Activated CD4-positive, alpha-beta memory T cell treated with anti-CD3 and anti-CD28 coated beads for 36 hours (primary cell): ENCODE results near the gene ZP2. TPM values are rescaled to one million over a fixed set of nuclear protein-coding genes. Genes with fewer than 3 reads are reported as not detected.

ENCODE experiments used
- CTCF ChIA-PET: fragments of 350-600 bp; sonication (Branson Sonifier 250); formaldehyde crosslinking; loops from one replicate; lab custom pipeline; 2021; ENCODE audit warnings: antibody characterized with exemption, inconsistent platforms; lab: Charles Lee
- POLR2A ChIA-PET: fragments of 350-600 bp; sonication (Branson Sonifier 250); formaldehyde crosslinking; loops from one replicate; lab custom pipeline; 2021; ENCODE audit warnings: antibody characterized with exemption; lab: Charles Lee
- DNase-seq: peaks from one replicate; pipeline ENCODE4 v3.0.0-alpha.2; 2020
- H3K27ac Mint-ChIP-seq: one replicate; pipeline ENCODE4 v1.8.0; 2021; ENCODE audit warnings: mixed read lengths
- H3K27me3 Mint-ChIP-seq: one replicate; pipeline ENCODE4 v1.8.0; 2021; ENCODE audit warnings: mixed read lengths
- H3K36me3 Mint-ChIP-seq: one replicate; pipeline ENCODE4 v1.8.0; 2021; ENCODE audit warnings: mixed read lengths
- H3K4me1 Mint-ChIP-seq: one replicate; pipeline ENCODE4 v1.8.0; 2021; ENCODE audit warnings: low read depth, mixed read lengths
- H3K4me3 Mint-ChIP-seq: one replicate; pipeline ENCODE4 v1.8.0; 2021; ENCODE audit warnings: mild to moderate bottlenecking, mixed read lengths
- H3K9me3 Mint-ChIP-seq: one replicate; pipeline ENCODE4 v1.8.0; 2021; ENCODE audit warnings: mixed read lengths
- intact Hi-C: fragments of 100-400 bp; cut with micrococcal nuclease; formaldehyde crosslinking; loops from one replicate; pipeline ENCODE4 v1.15.1; 2023
- total RNA-seq, 2 experiments: library from RNA; stranded (reverse); gene quantifications; one replicate each; pipeline ENCODE4 v1.2.3, GENCODE V29; 2021

The ZP2 gene
- total RNA-seq, 2 experiments from 2014 or later, result not detected

DNA sequence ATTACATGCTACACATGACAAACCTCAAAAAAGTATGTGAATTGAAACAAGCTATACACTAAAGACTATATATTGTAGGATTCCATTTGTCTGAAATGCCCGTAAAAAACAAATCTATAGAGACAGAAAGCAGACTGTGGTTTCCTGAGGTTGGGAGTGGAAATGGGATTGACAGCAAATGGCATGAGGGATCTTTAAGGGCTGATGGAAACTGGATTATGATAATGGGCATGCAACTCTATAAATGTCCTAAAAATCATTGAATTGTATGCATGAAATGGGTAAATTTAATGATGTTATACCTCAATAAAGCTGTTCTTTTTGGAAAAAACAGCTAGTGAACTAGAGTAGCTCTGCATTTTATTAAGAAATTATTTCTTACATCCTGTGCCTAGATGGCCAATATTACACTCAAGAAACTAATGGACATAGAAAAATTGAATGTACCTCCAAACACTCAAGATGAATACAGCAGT is 21.7 kb upstream of the ZP2 start:
- CTCF ChIA-PET, result no interaction called here
- DNase-seq, result no peak
- no peak overlapping the region for H3K4me3 Mint-ChIP-seq
- intact Hi-C loops, result no loop called here
- no peak overlapping the region for H3K27ac Mint-ChIP-seq
- H3K4me1 Mint-ChIP-seq, result no peaks in the 10 kb centered on the region
- POLR2A ChIA-PET, result no interaction called here
- peaks cover 21% of the 10 kb centered on the region for H3K27me3 Mint-ChIP-seq
- H3K9me3 Mint-ChIP-seq, result no peaks in the 10 kb centered on the region
- no peaks in the 10 kb centered on the region for H3K36me3 Mint-ChIP-seq

DNA sequence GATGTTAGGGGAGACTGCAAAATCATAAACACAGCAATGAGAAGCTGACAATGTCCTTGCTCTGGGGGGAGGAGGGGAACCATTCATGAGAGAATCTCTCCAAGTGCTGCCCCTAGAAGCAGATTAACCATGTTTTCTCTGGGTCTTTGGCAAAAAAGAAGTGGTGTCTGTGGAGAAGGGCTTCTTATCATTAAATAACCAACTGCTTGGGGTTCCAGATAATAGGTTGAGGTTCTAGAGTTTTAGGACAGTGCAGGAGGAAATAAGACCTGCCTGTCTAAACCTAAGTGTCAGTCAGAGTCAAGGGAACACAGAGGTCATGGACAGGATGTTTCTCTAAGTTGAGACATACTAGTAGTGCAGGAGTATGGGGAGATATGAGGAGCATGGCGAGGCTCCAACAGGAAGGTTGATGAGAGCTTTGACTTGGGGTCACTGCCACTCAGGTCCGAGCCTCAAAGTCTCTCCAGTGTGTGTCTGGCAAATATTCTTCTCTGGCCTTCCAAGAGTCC is 17.0 kb upstream of the ZP2 start:
- DNase-seq, result no peak
- Mint-ChIP-seq H3K9me3 (no peaks in the 10 kb centered on the region), H3K4me1 (peaks cover 6% of the 10 kb centered on the region), H3K27ac (no peak overlapping the region), H3K36me3 (no peaks in the 10 kb centered on the region), H3K27me3 (peaks cover 34% of the 10 kb centered on the region), H3K4me3 (no peak overlapping the region)
- ChIA-PET CTCF (no interaction called here), POLR2A (no interaction called here)
- intact Hi-C loops, result no loop called here

DNA sequence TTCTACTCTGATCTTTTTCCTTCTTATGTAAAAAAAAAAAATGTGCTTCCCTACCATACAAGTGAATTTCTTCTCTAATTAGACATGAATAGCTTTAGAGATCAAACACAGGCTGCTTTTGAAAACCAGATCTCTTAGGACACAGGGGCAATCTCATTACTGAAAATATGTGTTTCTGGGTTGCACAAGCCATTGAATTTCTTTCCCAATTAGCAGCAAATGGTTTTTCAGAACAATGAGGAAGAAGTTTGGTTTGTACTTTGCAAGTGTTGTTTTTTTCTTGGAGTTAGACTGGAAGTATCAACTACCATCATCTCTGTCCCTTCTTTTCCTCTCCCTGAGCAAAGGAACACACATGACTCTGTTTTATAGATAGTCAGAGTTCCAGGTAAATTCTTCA is 16.5 kb upstream of the ZP2 start:
- DNase-seq, result no peak
- POLR2A ChIA-PET, result no interaction called here
- peaks cover 6% of the 10 kb centered on the region for H3K4me1 Mint-ChIP-seq
- intact Hi-C loops, result no loop called here
- no peak overlapping the region for H3K27ac Mint-ChIP-seq
- H3K4me3 Mint-ChIP-seq, result no peak overlapping the region
- H3K36me3 Mint-ChIP-seq, result no peaks in the 10 kb centered on the region
- CTCF ChIA-PET, result no interaction called here
- H3K9me3 Mint-ChIP-seq, result no peaks in the 10 kb centered on the region
- H3K27me3 Mint-ChIP-seq, result peaks cover 34% of the 10 kb centered on the region

DNA sequence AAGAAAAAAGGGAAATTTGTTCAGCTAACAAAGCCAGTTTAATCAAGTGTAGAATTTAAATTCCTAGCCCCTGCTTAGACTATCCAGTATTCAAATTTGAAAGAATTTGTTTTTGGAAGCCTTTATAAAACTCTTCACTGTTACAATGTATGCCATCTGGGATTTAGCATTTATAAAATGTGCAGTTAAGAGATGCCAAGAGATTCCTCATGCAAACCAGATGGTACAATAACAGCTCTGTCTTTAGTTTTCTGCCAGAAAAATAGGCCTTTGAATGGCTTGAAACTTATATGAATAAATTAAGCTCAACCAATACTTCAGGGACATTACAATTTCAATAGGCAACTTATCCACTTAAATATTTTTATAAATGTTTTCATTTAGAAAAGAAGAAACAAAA is 15.4 kb upstream of the ZP2 start:
- peaks cover 6% of the 10 kb centered on the region for H3K4me1 Mint-ChIP-seq
- CTCF ChIA-PET, result no interaction called here
- H3K9me3 Mint-ChIP-seq, result no peaks in the 10 kb centered on the region
- intact Hi-C loops, result no loop called here
- H3K4me3 Mint-ChIP-seq, result no peak overlapping the region
- peaks cover 35% of the 10 kb centered on the region for H3K27me3 Mint-ChIP-seq
- H3K27ac Mint-ChIP-seq, result no peak overlapping the region
- POLR2A ChIA-PET, result no interaction called here
- DNase-seq, result no peak
- no peaks in the 10 kb centered on the region for H3K36me3 Mint-ChIP-seq

DNA sequence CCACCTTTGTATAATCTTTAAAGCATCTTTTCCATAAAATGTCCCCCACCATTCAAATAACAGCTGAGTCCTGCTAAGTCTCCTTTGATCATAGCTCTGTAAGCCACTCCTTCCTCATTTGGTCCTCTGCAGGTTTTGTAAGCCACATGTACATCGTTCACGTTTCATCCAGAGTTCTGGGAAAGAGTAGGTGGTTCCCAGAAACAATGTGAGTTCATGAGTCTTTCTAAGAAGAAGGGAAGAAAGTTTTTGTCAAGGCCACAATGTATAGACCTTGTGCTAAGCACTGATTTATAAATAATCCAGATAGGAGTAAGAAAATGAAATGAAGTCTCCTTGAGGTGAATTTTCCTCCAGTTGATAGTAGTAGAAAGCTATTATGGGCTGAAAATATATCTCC is 13.4 kb upstream of the ZP2 start:
- intact Hi-C loops, result no loop called here
- Mint-ChIP-seq H3K27me3 (peaks cover 31% of the 10 kb centered on the region), H3K9me3 (no peaks in the 10 kb centered on the region), H3K36me3 (no peaks in the 10 kb centered on the region), H3K27ac (no peak overlapping the region), H3K4me1 (peaks cover 6% of the 10 kb centered on the region), H3K4me3 (no peak overlapping the region)
- POLR2A ChIA-PET, result no interaction called here
- CTCF ChIA-PET, result no interaction called here
- DNase-seq, result no peak

DNA sequence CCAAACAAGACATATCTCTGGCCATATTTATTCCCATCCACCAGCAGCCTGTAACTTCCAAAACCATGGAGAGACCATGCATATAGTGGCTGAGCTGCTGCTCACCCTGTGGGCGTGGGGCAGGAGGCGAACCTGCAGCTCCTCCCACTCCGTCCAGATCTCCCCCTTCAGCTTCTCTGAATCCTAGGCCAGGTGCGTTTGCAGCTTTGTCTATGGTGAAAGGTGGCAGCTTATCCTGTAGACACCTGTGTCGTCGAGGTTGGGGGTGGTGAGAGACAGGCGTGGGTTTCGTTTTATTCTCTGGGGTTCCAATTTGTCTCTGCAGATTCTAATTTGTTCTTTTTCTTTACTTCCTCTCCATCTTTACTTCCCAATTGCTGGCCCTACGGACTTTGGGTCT is 12.4 kb upstream of the ZP2 start:
- H3K4me1 Mint-ChIP-seq, result peaks cover 6% of the 10 kb centered on the region
- H3K9me3 Mint-ChIP-seq, result no peaks in the 10 kb centered on the region
- no peak overlapping the region for H3K4me3 Mint-ChIP-seq
- no peak overlapping the region for H3K27ac Mint-ChIP-seq
- DNase-seq, result no peak
- ChIA-PET POLR2A (no interaction called here), CTCF (interaction anchor here (0.5 kb wide), 1 partner anchor 1060 kb away, joined by 4 read pairs; no protein-coding TSS in a partner anchor)
- H3K27me3 Mint-ChIP-seq, result peaks cover 27% of the 10 kb centered on the region
- no peaks in the 10 kb centered on the region for H3K36me3 Mint-ChIP-seq
- intact Hi-C loops, result no loop called here

DNA sequence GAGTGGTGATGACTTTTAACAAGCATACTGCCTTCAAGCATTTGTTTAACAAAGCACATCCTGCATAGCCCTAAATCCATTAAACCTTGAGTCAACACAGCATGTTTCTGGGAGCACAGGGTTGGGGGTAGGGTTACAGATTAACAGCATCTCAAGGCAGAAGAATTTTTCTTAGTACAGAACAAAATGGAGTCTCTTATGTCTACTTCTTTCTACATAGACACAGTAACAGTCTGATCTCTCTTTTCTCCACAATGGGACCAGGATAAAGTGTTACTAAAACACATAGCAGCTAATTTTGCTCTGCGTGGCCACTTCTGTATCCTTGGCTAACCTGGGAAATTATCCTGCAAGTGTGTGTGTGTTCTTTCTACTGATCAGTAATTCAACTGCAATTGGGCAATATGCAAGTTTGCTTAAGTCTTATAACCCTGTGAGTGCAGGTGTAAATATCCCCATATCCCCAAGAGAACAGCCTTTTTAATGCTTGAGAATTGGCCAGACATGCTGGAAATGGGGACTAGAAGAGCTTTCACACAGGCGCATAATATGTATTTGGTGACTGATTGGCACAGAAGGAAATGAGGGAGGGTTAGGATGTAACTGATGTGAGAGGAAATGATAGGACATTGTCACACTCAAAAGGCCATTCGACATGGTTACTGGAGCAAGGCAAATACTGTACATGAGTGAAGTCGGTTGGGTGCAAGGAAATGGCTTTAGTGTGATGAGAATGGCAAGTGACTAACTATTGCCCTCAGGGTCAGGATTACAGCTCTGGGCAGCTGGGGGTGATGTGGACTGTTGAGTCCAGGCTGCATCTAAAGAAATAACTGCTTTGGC is 11.3 kb upstream of the ZP2 start:
- H3K27me3 Mint-ChIP-seq, result peaks cover 20% of the 10 kb centered on the region
- no peak overlapping the region for H3K27ac Mint-ChIP-seq
- ChIA-PET CTCF (no interaction called here), POLR2A (no interaction called here)
- no peaks in the 10 kb centered on the region for H3K9me3 Mint-ChIP-seq
- H3K4me3 Mint-ChIP-seq, result no peak overlapping the region
- no peak for DNase-seq
- intact Hi-C loops, result no loop called here
- peaks cover 6% of the 10 kb centered on the region for H3K4me1 Mint-ChIP-seq
- H3K36me3 Mint-ChIP-seq, result no peaks in the 10 kb centered on the region

DNA sequence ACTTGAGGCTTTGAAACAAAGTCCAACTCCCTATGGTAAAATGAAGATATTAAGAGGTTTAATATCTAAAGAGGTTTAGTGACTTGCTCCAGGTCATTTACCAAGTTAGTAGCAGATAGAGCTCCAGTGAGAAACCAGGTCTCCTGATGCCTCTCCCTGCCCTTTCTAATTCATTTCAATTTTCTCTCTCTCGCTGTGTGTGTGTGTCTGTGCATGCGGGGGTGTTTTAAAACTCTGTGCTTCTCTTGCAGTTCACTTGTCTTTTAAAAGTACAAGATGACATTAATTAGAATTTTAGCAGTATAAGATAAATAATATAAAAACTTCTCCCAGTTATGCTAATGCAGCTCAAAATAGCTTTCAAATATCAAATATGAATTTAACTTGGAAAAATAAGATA is 8.2 kb upstream of the ZP2 start:
- H3K27me3 Mint-ChIP-seq, result peaks cover 15% of the 10 kb centered on the region
- no peak for DNase-seq
- ChIA-PET CTCF (no interaction called here), POLR2A (no interaction called here)
- no peaks in the 10 kb centered on the region for H3K9me3 Mint-ChIP-seq
- intact Hi-C loops, result no loop called here
- H3K4me3 Mint-ChIP-seq, result no peak overlapping the region
- no peak overlapping the region for H3K27ac Mint-ChIP-seq
- H3K36me3 Mint-ChIP-seq, result no peaks in the 10 kb centered on the region
- H3K4me1 Mint-ChIP-seq, result peaks cover under 1% of the 10 kb centered on the region

DNA sequence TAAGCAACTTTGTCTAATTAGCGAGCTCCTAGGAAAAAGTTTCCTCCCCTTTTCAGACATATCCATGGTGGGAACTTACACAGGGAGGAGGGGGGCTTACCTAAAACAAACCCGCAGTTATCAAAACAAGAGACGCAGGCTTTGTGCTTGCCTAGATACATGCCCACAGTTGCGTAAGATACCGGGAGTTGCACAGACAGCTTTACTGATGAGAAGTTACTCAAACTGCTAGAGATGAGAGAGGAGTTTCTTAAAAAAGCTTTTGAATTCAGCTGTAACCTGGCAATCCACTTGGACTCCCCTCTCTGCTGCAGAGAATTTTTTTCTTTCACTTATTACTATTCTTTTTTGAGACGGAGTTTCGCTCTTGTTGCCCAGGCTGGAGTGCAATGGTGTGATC is 6.8 kb upstream of the ZP2 start:
- no peak overlapping the region for H3K27ac Mint-ChIP-seq
- H3K4me1 Mint-ChIP-seq, result no peaks in the 10 kb centered on the region
- H3K27me3 Mint-ChIP-seq, result peaks cover 13% of the 10 kb centered on the region
- CTCF ChIA-PET, result no interaction called here
- POLR2A ChIA-PET, result no interaction called here
- intact Hi-C loops, result no loop called here
- no peaks in the 10 kb centered on the region for H3K9me3 Mint-ChIP-seq
- no peaks in the 10 kb centered on the region for H3K36me3 Mint-ChIP-seq
- H3K4me3 Mint-ChIP-seq, result no peak overlapping the region
- no peak for DNase-seq

DNA sequence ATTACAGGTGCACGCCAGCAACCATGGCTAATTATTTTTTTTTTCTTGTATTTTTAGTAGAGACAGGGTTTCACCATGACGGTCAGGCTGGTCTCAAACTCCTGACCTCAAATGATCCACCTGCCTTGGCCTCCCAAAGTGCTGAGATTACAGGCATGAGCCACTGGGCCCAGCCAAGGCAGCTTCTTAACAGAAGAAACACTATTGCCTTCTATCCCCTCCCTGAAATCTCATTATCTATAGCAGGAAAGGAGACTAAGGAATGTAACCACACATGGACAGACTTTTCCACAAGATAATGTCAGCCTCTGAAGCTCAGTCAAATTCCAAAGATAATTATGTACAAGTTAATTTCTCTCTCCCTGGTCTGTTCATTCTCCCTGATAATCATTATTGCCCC is 5.7 kb upstream of the ZP2 start:
- Mint-ChIP-seq H3K36me3 (no peaks in the 10 kb centered on the region), H3K9me3 (no peaks in the 10 kb centered on the region), H3K4me1 (no peaks in the 10 kb centered on the region), H3K4me3 (no peak overlapping the region), H3K27ac (no peak overlapping the region), H3K27me3 (peaks cover 9% of the 10 kb centered on the region)
- intact Hi-C loops, result no loop called here
- DNase-seq, result no peak
- ChIA-PET POLR2A (no interaction called here), CTCF (no interaction called here)

DNA sequence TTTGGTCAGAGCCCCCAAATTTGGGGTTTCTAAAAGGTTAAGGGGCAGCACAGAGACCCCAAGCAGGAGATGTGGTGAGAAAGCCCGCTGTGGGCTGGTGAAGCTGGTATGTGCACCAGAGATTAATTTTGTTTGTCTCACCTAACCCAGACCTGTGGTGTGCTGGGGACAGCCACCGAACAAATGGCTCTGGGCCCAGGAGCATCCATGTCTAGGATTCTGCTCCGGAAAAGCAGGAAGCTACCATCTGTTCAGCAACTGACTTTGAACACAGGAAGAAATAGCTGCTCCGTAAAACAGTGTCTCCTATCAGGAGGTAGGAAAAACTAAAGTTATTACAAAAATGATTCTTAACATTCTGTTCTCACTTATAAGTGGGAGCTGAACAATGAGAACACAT is 2.7 kb upstream of the ZP2 start:
- peaks cover 17% of the 10 kb centered on the region for H3K27me3 Mint-ChIP-seq
- no peak for DNase-seq
- H3K4me1 Mint-ChIP-seq, result no peaks in the 10 kb centered on the region
- no peak overlapping the region for H3K27ac Mint-ChIP-seq
- POLR2A ChIA-PET, result no interaction called here
- H3K9me3 Mint-ChIP-seq, result no peaks in the 10 kb centered on the region
- no peak overlapping the region for H3K4me3 Mint-ChIP-seq
- no peaks in the 10 kb centered on the region for H3K36me3 Mint-ChIP-seq
- intact Hi-C loops, result no loop called here
- CTCF ChIA-PET, result no interaction called here

DNA sequence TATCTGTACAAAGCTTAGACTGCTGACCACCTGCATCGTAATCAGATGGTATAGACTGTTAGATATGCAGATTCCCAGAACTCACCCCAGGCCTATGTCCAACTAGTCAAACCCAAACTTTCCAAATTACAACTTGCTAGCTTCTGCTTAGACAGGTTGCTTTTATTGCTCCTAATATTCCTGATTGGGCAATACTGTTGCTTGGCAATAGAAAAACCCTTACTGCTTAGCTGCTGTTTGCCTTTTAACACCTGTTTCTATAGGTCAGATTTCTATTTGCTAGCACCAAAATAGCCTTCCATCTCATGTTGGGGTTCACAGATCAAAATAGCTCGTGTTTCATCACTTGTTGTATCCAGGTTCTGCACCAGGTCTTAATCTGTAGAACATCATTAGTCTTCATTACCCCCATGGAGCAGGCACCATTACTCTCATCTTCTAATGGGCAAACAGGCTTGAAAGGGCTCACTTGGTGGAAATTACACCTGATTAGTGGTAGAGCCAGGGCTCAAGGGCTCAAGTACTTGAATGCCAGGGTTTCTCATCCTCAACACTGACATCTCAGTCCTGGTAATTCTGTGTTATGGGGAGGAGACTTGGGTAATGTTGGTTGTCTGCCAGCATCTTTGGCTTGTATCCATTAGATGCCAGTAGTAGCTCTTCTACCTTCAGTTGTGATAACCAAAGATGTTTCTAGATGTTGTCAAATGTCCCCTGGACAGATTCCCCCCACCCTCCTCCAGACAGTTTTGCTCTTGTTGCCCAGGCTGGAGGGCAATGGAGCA is 2.7 kb downstream of the ZP2 start:
- no peak overlapping the region for H3K27ac Mint-ChIP-seq
- ChIA-PET POLR2A (no interaction called here), CTCF (no interaction called here)
- no peaks in the 10 kb centered on the region for H3K9me3 Mint-ChIP-seq
- peaks cover 14% of the 10 kb centered on the region for H3K27me3 Mint-ChIP-seq
- no peaks in the 10 kb centered on the region for H3K36me3 Mint-ChIP-seq
- no peak for DNase-seq
- no peaks in the 10 kb centered on the region for H3K4me1 Mint-ChIP-seq
- intact Hi-C loops, result no loop called here
- H3K4me3 Mint-ChIP-seq, result no peak overlapping the region
